ENCODE data around the gene SPATA45. TPM values are rescaled to one million over a fixed set of nuclear protein-coding genes. Genes with fewer than 3 reads are reported as not detected.

Gene SPATA45
- total RNA-seq, 1 experiment from 2014 or later = not detected

GRCh38 chr1:212828395-212828794 lies 19.1 kb downstream of the SPATA45 start:
- Mint-ChIP-seq H3K4me1 (ENCODE audit: low read depth, unreplicated experiment) (peaks cover 26% of the 10 kb centered on the region), H3K27me3 (ENCODE audit: insufficient read depth, unreplicated experiment) (no peaks in the 10 kb centered on the region), H3K4me3 (ENCODE audit: unreplicated experiment) (no peak overlapping the region), H3K27ac (ENCODE audit: unreplicated experiment) (peak overlapping the region; percentile 79), H3K9me3 (ENCODE audit: unreplicated experiment) (peaks cover 24% of the 10 kb centered on the region), H3K36me3 (ENCODE audit: insufficient read depth, unreplicated experiment) (peaks cover 12% of the 10 kb centered on the region)
- Histone ChIP-seq H3K4me3 (ENCODE audit: low read depth, low read length) (no peak overlapping the region), H3K36me3 (ENCODE audit: control insufficient read depth, insufficient read depth, low read length) (no peaks in the 10 kb centered on the region), H3K9me3 (peaks cover 26% of the 10 kb centered on the region), H3K4me1 (peaks cover 35% of the 10 kb centered on the region), H3K27me3 (replicated peaks; ENCODE audit: control insufficient read depth, insufficient read depth, low read length) (no peaks in the 10 kb centered on the region)
- ChIA-PET POLR2A (interaction anchor here (1.1 to 1.9 kb wide), 3 partner anchors 13 to 36 kb away, joined by 4 to 22 read pairs (median 10); partner anchors contain the start of genes FLVCR1, NSL1 and TATDN3), CTCF (interaction anchor here (1.1 kb wide), 2 partner anchors 13 to 29 kb away, joined by 4 to 7 read pairs; partner anchors contain the start of gene FLVCR1)
- TF ChIP-seq CTCF (IDR thresholded peaks at IDR 0.05; ENCODE audit: insufficient read depth in 1 of 2, low read depth in 1 of 2, low read length in 1 of 2, severe bottlenecking in 1 of 2, unreplicated experiment in 1 of 2) = no peak
- intact Hi-C loops (cut with micrococcal nuclease; ENCODE audit: unreplicated experiment) = loop anchor here (2.0 kb wide), 1 partner anchor 28 kb away; no protein-coding TSS in a partner anchor
- no peak for DNase-seq
- no TSS peak for BruUV-seq (replicated peaks)

GRCh38 chr1:212827831-212828278 lies 19.6 kb downstream of the SPATA45 start:
- no TSS peak for BruUV-seq (replicated peaks)
- Mint-ChIP-seq H3K36me3 (ENCODE audit: insufficient read depth, unreplicated experiment) (peaks cover 12% of the 10 kb centered on the region), H3K27me3 (ENCODE audit: insufficient read depth, unreplicated experiment) (no peaks in the 10 kb centered on the region), H3K4me1 (ENCODE audit: low read depth, unreplicated experiment) (peaks cover 20% of the 10 kb centered on the region), H3K4me3 (ENCODE audit: unreplicated experiment) (peak overlapping the region; percentile 58), H3K27ac (ENCODE audit: unreplicated experiment) (peak overlapping the region; percentile 79), H3K9me3 (ENCODE audit: unreplicated experiment) (peaks cover 24% of the 10 kb centered on the region)
- intact Hi-C loops (cut with micrococcal nuclease; ENCODE audit: unreplicated experiment) = loop anchor here (2.0 kb wide), 1 partner anchor 29 kb away; no protein-coding TSS in a partner anchor
- no peak for TF ChIP-seq CTCF (IDR thresholded peaks at IDR 0.05; ENCODE audit: insufficient read depth in 1 of 2, low read depth in 1 of 2, low read length in 1 of 2, severe bottlenecking in 1 of 2, unreplicated experiment in 1 of 2)
- H3K4me3 ChIP-seq (ENCODE audit: low read depth, low read length) = no peak overlapping the region
- POLR2A ChIA-PET = interaction anchor here (1.1 to 1.9 kb wide), 3 partner anchors 13 to 36 kb away, joined by 4 to 22 read pairs (median 10); partner anchors contain the start of genes FLVCR1, NSL1 and TATDN3
- H3K36me3 ChIP-seq (ENCODE audit: control insufficient read depth, insufficient read depth, low read length) = no peaks in the 10 kb centered on the region
- H3K27me3 ChIP-seq (replicated peaks; ENCODE audit: control insufficient read depth, insufficient read depth, low read length) = no peaks in the 10 kb centered on the region
- CTCF ChIA-PET = interaction anchor here (0.6 to 1.1 kb wide), 3 partner anchors 10 to 30 kb away, joined by 3 to 7 read pairs (median 4); partner anchors contain the start of gene FLVCR1
- peaks cover 26% of the 10 kb centered on the region for H3K9me3 ChIP-seq
- H3K4me1 ChIP-seq = peaks cover 30% of the 10 kb centered on the region
- peak; percentile 65 to 90 for DNase-seq

- TF ChIP-seq CTCF (IDR thresholded peaks at IDR 0.05; ENCODE audit: insufficient read depth in 1 of 2, low read depth in 1 of 2, low read length in 1 of 2, severe bottlenecking in 1 of 2, unreplicated experiment in 1 of 2) = no peak
- BruUV-seq (replicated peaks) = no TSS peak
- peaks cover 12% of the 10 kb centered on the region for H3K36me3 Mint-ChIP-seq (ENCODE audit: insufficient read depth, unreplicated experiment)
- Histone ChIP-seq H3K9me3 (peaks cover 26% of the 10 kb centered on the region), H3K4me1 (peaks cover 25% of the 10 kb centered on the region), H3K36me3 (ENCODE audit: control insufficient read depth, insufficient read depth, low read length) (no peaks in the 10 kb centered on the region), H3K4me3 (ENCODE audit: low read depth, low read length) (no peak overlapping the region), H3K27me3 (replicated peaks; ENCODE audit: control insufficient read depth, insufficient read depth, low read length) (no peaks in the 10 kb centered on the region)
- peaks cover 24% of the 10 kb centered on the region for H3K9me3 Mint-ChIP-seq (ENCODE audit: unreplicated experiment)
- CTCF ChIA-PET = interaction anchor here (0.6 to 1.1 kb wide), 3 partner anchors 9 to 31 kb away, joined by 3 to 7 read pairs (median 4); partner anchors contain the start of gene FLVCR1
- POLR2A ChIA-PET = interaction anchor here (1.1 to 1.9 kb wide), 3 partner anchors 12 to 35 kb away, joined by 4 to 22 read pairs (median 10); partner anchors contain the start of genes FLVCR1, NSL1 and TATDN3
- DNase-seq = no peak
- H3K4me1 Mint-ChIP-seq (ENCODE audit: low read depth, unreplicated experiment) = peaks cover 15% of the 10 kb centered on the region
- intact Hi-C loops (cut with micrococcal nuclease; ENCODE audit: unreplicated experiment) = no loop called here
- peak overlapping the region; percentile 58 for H3K4me3 Mint-ChIP-seq (ENCODE audit: unreplicated experiment)
- peak overlapping the region; percentile 79 for H3K27ac Mint-ChIP-seq (ENCODE audit: unreplicated experiment)
- no peaks in the 10 kb centered on the region for H3K27me3 Mint-ChIP-seq (ENCODE audit: insufficient read depth, unreplicated experiment)
These were observed 20.2 kb downstream of the SPATA45 start for GRCh38 chr1:212827171-212827776.

All from Caco-2 (cell line).